IPS DF 4.7 (cell line): ENCODE data around the gene SSPN.

Experiments
- DNase-seq: peaks from one replicate; pipeline ENCODE4 v3.0.0-alpha.2; 2013; ENCODE audit warnings: low spot score; ENCODE audit errors: extremely low read depth

Gene SSPN

DNA sequence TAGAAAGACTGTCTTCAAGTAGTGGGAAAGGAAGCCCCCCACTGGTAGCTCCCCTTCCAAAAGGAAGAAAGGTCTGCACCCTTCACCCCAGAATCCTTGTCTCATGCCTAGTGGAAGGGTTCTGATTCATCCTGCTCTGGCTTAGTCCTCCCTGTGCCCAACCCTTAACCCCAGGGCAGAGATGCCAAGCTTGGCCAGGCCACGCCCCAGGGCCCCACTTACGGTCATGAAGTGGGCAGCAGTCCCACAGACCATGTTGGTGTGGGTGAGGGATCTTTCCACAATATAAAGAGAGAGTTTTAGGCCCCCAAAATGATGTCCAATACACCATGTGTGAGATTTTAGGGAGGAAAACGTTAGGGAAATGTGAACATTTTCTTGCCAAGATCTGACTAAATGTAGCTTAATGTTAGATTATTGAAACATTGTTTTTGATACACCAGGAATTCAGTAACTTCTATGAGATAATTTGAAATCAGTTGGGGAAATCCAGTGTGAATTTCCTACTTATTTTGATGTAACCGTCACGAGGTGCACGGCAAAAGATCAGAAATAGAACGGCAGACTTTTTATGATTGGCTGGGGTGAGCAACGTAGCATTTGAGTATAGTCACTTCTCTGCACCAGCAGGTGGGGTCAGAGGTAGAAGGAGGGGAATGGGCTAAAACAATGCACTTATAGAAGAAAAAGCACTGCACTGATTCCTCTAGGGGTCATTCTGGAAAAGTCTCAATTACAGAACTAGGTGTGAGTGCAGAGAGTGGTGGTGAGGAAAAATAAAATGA is 8.2 kb upstream of the SSPN start:
- no peak for DNase-seq

DNA sequence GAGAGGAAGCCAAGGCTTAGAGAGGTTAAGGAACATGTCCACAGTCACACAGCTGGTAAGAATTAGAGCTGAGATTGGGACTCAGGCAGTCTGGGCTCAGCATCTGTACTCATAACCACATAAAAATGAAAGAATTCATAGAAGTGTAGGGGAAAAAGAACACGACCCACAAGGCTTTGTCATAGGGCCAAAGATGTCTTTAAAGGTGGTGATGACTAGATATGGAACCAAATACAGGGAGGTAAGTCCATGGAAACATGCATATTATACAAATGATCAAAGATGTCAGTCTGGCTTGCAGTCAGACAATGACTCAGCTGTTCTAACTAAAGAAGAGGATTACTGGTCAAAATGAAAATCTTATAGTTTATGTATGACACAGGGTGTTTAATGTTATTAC is 7.2 kb upstream of the SSPN start:
- no peak for DNase-seq

DNA sequence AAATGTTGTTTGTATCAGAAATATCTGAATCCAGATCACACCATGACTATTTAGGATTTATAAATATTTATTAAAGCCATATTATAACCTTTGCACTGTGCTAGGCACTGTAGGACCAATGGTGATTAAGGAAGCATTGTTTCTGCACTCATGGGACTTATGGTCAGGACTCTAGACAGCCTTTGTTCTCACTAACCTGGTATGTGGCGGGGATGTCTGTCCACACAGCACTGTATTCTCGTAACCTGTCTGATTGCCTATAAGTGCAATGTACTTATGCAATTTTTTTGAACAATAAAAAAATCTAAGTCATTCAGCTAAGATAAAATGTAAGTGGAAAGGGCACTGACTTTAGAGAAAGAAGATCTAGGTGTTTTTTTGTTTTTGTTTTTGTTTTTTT is 6.7 kb upstream of the SSPN start:
- no peak for DNase-seq

DNA sequence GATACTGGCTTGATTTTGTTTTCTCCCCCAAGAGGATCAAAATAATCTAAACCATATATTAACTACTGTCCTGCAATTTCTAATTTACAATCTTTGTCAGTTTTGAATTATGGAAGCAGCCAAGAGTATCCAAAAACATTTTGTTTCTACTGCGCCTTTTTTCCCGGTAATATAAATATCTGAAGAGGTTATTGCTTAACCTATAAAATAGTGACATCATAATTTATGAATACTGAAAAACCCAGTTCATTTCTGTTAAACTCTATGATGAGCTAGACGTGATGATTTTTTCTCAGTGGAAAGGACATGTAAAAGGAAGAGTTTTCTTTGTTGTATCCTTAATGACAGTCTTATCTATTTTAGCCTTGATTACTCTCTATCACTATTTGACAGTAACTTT is 3.2 kb upstream of the SSPN start:
- no peak for DNase-seq

DNA sequence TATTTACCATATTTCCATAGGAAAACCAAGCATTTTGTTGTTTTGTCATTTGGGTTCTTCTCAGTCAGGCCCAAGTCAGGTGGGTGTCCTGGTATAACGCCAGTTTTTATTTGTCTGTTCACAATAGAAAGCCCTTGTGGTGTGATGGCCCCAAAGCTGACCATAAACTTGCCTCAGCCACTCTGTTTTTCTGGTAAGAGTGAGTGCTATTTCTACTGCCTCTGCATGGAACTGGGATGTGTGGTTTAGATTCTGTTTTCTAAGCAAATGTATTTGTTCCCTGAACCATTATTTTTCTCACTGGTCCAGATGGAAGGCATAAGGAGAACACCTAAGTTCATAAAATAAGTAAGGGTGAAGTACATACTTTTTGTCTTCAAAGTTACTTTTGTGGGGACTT is 1.8 kb upstream of the SSPN start:
- DNase-seq: no peak

DNA sequence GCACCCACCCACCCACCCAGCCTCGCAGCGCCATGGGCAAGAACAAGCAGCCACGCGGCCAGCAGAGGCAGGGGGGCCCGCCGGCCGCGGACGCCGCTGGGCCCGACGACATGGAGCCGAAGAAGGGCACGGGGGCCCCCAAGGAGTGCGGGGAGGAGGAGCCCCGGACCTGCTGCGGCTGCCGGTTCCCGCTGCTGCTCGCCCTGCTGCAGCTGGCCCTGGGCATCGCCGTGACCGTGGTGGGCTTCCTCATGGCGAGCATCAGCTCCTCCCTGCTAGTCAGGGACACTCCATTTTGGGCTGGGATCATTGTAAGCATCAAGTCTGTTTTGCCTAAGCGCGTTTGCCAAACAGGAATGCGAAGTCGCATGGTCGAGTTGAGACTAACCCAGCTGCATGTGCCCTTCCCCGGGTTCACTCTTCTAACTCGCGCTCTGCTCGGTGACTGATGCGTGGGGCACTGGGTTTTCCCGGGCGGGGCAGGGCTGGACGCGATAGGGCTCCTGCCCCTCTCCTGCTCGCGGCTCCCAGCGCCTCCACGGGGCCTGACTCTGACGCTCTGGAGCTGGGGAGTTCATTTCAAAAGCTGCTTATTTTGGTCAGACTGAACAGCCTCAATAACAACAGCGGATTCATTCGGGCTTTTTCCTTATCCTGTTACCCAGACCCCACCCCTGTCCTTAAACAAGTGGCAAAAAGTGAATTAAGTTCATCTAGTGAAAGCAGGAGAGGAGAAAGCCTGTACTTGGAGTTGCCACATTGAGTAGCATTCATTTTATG is 458 bp downstream of the SSPN start:
- no peak for DNase-seq

DNA sequence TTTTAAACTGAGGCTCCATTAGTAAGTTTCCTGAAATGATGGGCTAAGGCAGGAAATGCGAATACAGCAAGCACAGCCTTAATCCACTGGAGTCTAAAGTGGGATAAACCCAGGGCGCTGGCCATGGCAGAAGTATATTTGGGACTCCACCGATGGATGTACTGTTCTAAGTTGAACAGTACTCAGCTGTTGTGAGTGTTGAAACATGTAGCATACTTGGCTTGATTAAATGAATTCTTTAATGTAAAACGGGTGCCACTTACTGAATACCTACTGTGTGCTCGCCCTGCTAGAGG is 996 bp downstream of the SSPN start:
- DNase-seq: no peak

DNA sequence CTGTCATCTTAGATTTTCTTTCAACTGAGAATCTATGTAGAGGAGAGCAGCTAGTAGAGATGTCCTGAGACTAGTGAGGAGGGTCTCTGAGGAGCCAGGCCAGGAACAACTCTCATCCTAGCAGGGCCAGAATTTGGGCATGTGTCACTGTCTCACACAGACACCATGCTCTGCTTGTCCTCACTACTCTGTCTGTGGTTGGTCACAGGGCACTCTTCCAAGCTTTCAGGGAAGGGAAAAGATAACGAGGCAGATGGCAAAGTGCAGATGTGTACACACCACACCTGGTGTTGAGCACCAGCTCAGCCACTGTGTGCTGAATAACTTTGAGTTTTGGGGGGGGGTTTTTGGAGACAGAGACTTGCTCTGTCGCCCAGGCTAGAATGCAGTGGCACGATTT is 2.5 kb downstream of the SSPN start:
- no peak for DNase-seq

DNA sequence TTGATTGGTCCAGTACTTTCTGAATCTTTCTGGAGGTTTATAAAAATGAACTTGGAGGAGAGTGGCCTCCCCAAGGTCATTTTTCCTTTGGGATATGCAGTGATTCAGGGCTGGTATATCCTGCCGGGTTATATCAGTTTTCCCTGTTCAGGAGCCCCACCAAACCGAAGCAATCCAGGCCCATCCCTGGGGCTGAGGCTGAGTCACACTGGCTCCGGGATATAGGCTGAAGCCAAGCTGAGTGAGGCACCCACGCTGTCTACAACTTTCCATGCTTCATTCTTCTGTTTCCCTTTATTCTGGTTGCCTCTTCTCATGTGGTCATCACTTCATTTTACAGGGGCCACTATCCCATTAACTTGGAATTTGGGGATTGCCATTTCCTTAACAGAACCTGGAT is 3.4 kb downstream of the SSPN start:
- DNase-seq: no peak

DNA sequence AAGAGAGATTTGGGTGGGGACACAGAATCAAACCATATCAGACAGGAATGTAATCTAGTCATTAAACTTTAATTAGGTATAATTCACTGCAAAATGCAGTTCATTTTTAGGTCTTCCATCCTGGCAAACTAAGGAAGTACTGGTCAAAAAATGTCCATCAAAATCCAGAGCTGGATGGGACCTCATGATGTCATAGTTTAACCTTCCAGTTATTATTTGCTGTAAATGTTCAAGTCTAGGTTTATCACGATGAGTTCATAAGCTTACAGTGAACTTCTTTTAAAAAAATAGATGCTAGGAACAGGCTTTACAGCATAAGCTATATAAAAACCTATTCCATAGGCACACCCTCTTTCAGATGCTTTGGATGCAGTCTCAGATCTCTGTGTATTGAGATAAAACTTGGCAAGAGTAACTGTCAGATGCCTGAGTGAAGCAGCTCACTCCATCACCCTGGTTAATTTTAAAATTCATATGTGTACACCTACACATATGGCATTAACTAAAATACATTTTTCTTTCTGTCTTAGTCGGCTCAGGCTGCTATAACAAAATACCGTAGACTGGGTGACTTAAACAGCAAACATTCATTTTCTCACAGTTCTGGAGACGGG is 7.9 kb downstream of the SSPN start:
- DNase-seq: no peak

DNA sequence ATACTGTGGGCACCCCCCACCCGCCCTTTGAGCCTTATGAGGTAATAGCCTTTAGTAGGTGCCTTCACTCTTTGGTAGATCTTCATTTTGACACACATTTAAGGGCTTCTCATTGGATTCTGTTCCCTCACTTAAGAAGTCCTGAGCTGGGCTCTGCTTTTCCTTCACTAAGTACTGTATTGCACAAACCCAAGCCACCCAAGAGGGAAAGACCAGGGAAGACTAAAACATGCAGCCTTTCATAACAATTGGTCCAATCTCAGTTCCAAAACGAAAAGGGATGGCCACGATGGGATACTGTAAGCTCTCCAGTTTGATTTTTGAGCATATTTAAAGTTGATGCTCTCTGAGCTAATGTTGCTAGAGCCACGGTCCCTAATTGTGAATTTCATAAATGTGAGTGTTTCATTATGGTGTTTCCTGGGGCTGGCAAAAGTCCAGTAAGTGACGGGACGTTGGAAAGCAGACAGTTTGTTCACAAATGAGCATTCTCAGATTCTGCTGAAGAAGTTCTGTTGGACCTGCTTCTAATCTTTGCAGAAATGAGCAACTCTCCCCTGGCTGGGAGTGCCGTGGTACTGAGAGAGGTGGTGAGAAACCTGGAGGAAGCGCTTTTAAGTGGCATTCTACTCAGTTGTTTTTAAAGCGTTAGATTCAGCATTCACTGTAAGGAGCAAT is 9.4 kb downstream of the SSPN start:
- DNase-seq: no peak

DNA sequence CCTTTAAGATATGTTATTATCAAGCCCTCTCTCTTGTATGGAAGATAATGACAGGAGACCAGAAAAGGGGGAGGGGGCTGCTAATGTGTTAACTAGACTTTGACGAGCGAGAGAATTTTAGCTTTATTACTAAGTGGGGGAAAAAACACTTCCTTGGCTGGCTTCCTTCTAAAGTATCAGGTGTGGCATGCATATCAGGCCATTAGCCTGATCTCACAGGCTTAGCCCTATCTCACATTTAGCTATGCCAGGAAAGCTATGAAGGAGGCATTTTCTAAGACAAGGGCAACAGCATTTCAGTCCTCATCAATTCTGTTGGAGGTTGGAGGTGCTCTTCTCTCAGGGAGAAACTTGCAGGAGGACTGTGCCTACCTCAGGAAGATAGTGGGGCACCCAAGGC is 9.9 kb downstream of the SSPN start:
- no peak for DNase-seq

DNA sequence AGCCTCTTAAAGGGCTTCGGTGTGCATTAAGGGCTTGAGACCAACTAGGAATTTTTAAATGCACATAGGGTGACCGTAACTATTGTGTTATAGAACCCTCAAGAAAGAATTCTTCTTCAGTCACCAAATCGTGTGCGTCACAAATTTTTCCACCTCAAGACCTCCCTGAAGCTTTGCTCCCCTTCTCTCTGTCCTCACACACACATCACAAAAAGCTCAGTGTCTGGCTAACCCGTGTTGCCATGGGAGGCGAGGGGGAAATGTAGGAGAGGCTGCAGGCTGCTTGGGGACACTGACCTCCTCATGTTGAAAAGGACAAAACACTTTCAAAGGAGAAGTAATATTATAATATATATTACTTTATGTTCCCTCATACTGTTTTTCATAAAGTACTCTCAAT is 10.6 kb downstream of the SSPN start:
- no peak for DNase-seq

DNA sequence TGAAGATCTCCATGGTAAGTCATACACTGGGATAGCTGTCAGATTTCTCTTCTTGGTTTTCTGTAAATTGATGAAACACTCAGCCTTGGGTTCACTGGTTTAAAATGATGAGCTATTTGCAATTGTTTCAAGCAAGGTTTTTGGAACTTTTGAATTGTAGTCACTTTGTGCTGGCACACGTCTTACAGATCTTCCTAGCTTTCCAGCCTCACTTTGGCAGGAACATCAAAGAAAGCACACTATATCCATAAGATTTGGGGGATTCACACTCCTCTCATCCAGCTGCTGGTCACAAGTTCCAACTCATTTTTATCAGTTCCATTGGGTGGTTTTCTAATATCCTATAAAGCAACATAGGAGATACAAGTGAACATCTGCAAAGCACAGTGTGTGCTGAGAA is 16.0 kb downstream of the SSPN start:
- DNase-seq: no peak

DNA sequence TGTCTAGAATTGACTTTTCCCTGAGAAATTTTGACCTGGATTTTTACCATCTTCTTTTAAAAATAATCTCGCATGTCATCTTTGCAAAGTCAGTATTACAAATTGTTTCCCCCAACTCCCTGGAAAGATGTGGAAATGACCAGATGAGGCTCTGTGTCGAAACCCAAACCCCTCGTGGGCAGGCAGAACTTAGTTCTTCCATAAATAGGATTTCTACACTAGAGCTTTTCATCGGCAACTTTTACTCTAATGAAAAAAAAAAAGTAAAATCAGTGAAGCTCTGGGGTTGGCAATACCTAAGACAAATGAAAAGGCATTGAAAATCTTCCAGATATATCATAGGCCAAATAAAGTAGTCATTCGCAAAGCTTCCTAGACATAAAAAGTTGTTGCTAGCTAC is 17.0 kb downstream of the SSPN start:
- DNase-seq: no peak

DNA sequence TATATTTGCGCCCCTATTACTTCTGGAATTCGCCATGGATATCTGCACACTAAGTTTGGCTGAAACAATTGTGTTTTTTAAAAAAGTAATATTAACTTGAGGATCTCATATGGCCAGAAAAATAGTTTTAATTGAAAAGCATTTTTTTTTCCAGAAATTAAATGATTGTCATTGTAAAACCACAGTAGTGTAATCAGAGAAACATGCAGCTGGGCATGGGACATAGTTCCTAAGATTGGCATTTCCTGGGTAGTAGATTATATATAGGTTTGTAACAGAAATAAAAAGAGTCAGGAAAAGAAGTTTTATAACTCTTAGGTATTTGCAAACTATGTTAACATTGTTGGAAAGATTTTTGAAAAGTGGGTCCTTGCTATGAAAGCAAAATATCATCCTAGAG is 17.6 kb downstream of the SSPN start:
- DNase-seq: no peak

DNA sequence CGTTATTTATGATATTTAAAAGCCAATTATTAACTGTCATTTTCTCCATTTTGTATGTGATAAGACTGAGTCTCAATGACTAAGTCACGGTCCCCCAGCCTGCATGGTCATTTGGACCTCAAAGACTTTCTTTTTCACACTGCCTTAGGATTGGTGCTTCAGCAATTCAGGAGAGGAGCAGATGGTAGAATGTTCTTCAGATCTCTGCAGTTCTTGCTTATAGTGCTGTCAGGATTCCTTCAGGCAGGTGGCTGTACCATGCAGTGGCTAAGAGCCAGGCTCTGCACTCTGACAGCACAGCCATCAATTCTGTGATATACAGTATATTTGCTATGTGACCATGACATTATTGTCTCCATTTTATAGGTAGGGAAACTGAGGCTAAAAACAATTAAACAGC is 18.7 kb downstream of the SSPN start:
- no peak for DNase-seq

DNA sequence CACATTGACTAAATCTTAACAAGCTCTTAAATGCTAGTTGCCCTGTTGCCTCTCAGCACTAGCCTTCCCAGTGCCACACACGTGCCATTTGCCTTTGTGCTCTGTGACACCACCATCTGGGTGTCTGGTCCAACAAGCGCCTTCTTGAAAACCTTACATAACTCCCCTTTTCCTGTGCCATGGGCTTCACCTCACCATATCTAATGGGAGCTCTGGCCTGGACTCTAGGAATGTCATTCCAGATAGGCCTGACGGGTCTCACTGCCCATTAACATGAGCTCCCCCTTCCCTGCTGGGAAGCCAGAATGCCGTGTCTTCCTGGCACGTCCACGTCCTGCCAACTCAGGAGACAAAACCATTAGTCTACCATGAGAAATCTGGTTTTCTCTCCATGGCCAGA is 24.4 kb downstream of the SSPN start:
- DNase-seq: no peak

DNA sequence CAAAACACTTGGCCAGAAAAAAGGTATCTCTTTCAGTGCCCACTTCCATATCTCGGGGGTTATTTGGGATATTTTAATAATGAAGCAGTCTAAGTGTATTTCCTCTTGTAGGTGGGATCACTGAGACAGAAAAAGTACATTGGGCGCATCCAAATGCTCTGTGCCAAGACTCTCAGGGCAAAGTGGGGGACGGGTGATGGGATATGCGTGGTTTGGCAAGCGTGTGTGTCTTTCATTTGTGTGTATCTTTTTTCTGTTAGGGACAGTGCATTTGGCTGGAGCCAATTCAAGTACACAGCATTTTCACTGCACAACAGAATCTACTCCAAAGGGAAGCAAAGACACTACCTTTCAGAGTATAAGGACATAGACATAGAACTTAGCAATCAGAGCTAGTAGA is 29.3 kb downstream of the SSPN start:
- no peak for DNase-seq

DNA sequence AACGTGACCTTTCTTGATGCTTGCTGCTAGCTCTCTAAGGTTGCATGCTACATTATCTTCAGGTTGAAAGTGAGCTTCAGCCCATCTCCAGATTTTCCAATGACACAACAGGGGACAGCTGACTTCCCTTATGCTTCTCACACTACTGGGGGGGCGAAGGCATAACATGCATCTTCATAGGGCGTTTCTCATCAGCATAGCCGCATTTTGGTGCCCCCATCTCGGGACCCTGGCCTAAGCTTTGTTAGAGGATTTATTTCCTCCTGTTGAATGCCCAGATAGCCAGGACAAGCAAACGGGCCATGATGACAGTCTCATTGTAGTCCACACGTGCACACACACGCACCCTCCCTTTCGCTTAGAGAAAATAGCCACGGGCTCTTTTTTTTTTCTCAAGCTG is 30.7 kb downstream of the SSPN start:
- no peak for DNase-seq

DNA sequence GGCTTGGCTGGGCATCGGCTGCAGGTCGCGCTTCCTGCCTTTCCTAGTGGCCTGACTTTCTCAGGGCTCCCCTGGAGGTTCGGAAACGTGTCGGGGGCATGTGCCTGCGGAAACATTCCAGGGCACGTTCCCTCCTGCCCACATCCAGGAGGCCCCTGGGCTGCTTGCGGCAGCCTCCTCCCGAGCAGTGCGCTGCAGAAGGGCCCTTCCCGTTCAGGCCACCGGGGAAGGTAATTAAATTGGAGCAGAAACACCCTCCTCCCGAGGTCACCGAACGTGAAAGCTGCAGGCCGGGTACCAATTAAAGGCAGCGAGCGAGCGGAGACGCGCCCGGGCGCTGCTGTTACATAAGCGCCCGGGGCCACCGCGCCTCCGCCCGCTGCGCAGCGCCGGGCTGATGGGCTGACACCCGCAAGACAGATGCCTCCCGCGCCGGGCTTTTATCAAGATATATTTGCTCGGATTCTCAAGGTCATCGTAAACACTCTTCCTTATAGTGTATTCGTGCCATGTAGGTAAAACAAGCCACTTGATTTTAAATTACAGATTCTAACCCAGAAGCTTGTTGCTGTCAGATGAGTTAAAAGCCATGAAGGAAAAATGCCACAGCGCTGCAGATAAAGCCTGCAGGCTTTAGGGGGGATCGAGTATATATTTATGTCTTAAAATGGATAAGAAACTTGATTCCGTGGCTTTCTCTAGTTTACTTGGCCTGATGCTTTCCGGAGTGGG is 31.4 kb downstream of the SSPN start:
- peak; percentile 9 for DNase-seq

DNA sequence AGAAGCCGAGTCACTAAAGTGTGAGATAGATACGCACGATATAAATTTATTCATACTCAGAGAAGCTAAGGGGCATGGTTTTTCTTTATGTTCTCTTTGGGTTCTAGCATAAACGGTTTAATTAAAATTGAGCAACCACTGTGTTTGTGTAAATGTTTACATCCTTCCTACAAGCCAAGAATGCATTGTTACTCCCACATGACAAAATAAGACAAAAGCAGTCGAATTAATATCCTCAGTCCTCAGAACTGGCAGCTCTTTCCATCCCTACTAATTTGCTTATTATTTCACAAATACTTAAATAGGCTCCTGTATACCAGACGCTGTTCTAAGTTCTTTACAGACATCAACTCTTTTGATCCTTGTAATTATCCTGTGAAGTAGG is 32.0 kb downstream of the SSPN start:
- DNase-seq: no peak
